Measurements from ENCODE around the gene PITX3.

DNA sequence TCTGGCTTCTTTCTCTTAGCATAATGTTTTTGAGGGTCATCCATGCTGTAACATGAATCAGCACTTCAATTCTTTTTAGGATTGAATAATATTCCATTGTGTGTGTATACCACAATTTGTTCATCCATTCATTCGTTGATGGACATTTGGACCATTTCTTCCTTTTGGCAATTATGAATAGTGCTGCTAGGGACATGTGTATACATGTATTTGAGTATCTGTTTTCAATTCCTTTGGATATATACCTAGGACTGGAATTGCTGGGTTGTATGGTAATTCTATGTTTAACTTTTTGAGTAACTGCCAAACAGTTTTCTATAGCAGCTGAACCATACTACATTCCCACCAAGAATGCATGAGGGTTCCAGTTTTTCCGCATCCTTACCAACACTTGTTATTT lies 43.2 kb upstream of the PITX3 start:
- TF ChIP-seq, protein P1, sequence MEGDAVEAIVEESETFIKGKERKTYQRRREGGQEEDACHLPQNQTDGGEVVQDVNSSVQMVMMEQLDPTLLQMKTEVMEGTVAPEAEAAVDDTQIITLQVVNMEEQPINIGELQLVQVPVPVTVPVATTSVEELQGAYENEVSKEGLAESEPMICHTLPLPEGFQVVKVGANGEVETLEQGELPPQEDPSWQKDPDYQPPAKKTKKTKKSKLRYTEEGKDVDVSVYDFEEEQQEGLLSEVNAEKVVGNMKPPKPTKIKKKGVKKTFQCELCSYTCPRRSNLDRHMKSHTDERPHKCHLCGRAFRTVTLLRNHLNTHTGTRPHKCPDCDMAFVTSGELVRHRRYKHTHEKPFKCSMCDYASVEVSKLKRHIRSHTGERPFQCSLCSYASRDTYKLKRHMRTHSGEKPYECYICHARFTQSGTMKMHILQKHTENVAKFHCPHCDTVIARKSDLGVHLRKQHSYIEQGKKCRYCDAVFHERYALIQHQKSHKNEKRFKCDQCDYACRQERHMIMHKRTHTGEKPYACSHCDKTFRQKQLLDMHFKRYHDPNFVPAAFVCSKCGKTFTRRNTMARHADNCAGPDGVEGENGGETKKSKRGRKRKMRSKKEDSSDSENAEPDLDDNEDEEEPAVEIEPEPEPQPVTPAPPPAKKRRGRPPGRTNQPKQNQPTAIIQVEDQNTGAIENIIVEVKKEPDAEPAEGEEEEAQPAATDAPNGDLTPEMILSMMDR (IDR thresholded peaks at IDR 0.05), result no peak
- TF ChIP-seq POLR2A (IDR thresholded peaks at IDR 0.05), result no peak
